ENCODE results near the gene CKS1B.

DNA sequence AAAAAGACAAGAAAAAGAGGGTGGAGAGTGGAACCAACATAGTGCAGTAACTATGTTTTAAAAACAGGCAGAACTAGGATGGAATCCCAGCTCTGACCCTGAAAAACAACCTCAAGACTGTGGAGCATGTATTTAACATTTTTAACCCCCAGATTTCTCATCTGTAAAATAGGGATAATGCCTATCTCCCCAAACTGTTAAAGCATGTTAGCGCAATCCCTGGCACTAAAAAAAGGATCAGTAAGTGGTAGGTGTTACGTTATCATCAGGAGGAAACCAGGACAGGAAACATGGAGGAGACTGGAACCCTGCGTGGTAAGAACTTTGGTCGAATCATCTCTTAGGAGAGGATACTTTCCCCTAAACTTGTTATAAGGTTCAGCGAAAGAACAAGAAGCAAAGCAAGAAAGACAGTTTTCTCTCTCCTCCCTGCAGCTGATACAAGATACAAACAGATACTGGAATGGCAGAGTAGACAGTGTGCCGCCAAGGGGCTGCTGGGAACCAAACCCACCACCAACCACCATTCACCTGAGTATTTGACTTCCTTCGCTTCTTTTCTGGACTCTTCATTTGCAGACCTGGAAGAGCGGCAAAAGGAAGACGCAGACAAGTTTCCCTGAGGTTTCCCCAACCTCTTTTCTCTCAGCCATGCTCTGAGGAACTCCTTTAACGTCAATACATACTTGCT lies 13.9 kb upstream of the CKS1B start:
- TF ChIP-seq ARNTL (CRISPR knock-in tag; IDR thresholded peaks at IDR 0.05; ENCODE audit: borderline replicate concordance, low read depth) (no peak), ZC3H10 (CRISPR knock-in tag; IDR thresholded peaks at IDR 0.05) (no peak), ZFP30 (CRISPR knock-in tag; IDR thresholded peaks at IDR 0.05) (no peak), ZNF565 (CRISPR knock-in tag; conservative IDR thresholded peaks at IDR 0.05; ENCODE audit: low read depth) (no peak), CSDC2 (CRISPR knock-in tag; IDR thresholded peaks at IDR 0.05) (no peak), BACH2 (CRISPR knock-in tag; IDR thresholded peaks at IDR 0.05; ENCODE audit: borderline replicate concordance) (no peak), SNAI2 (CRISPR knock-in tag; IDR thresholded peaks at IDR 0.05) (no peak), ZNF70 (CRISPR knock-in tag; IDR thresholded peaks at IDR 0.05) (no peak), TOX (CRISPR knock-in tag; IDR thresholded peaks at IDR 0.05; ENCODE audit: borderline replicate concordance) (no peak), ESRRG (CRISPR knock-in tag; IDR thresholded peaks at IDR 0.05) (no peak)
- TF ChIP-seq, protein P1, sequence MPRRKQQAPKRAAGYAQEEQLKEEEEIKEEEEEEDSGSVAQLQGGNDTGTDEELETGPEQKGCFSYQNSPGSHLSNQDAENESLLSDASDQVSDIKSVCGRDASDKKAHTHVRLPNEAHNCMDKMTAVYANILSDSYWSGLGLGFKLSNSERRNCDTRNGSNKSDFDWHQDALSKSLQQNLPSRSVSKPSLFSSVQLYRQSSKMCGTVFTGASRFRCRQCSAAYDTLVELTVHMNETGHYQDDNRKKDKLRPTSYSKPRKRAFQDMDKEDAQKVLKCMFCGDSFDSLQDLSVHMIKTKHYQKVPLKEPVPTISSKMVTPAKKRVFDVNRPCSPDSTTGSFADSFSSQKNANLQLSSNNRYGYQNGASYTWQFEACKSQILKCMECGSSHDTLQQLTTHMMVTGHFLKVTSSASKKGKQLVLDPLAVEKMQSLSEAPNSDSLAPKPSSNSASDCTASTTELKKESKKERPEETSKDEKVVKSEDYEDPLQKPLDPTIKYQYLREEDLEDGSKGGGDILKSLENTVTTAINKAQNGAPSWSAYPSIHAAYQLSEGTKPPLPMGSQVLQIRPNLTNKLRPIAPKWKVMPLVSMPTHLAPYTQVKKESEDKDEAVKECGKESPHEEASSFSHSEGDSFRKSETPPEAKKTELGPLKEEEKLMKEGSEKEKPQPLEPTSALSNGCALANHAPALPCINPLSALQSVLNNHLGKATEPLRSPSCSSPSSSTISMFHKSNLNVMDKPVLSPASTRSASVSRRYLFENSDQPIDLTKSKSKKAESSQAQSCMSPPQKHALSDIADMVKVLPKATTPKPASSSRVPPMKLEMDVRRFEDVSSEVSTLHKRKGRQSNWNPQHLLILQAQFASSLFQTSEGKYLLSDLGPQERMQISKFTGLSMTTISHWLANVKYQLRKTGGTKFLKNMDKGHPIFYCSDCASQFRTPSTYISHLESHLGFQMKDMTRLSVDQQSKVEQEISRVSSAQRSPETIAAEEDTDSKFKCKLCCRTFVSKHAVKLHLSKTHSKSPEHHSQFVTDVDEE (CRISPR knock-in tag; IDR thresholded peaks at IDR 0.05): no peak
- TF ChIP-seq, protein P2, sequence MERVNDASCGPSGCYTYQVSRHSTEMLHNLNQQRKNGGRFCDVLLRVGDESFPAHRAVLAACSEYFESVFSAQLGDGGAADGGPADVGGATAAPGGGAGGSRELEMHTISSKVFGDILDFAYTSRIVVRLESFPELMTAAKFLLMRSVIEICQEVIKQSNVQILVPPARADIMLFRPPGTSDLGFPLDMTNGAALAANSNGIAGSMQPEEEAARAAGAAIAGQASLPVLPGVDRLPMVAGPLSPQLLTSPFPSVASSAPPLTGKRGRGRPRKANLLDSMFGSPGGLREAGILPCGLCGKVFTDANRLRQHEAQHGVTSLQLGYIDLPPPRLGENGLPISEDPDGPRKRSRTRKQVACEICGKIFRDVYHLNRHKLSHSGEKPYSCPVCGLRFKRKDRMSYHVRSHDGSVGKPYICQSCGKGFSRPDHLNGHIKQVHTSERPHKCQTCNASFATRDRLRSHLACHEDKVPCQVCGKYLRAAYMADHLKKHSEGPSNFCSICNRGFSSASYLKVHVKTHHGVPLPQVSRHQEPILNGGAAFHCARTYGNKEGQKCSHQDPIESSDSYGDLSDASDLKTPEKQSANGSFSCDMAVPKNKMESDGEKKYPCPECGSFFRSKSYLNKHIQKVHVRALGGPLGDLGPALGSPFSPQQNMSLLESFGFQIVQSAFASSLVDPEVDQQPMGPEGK (CRISPR knock-in tag; IDR thresholded peaks at IDR 0.05; ENCODE audit: borderline replicate concordance): no peak
- TF ChIP-seq, protein P3, sequence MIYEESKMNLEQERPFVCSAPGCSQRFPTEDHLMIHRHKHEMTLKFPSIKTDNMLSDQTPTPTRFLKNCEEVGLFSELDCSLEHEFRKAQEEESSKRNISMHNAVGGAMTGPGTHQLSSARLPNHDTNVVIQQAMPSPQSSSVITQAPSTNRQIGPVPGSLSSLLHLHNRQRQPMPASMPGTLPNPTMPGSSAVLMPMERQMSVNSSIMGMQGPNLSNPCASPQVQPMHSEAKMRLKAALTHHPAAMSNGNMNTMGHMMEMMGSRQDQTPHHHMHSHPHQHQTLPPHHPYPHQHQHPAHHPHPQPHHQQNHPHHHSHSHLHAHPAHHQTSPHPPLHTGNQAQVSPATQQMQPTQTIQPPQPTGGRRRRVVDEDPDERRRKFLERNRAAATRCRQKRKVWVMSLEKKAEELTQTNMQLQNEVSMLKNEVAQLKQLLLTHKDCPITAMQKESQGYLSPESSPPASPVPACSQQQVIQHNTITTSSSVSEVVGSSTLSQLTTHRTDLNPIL (CRISPR knock-in tag; IDR thresholded peaks at IDR 0.05; ENCODE audit: low read depth): no peak
- TF ChIP-seq, protein P4, sequence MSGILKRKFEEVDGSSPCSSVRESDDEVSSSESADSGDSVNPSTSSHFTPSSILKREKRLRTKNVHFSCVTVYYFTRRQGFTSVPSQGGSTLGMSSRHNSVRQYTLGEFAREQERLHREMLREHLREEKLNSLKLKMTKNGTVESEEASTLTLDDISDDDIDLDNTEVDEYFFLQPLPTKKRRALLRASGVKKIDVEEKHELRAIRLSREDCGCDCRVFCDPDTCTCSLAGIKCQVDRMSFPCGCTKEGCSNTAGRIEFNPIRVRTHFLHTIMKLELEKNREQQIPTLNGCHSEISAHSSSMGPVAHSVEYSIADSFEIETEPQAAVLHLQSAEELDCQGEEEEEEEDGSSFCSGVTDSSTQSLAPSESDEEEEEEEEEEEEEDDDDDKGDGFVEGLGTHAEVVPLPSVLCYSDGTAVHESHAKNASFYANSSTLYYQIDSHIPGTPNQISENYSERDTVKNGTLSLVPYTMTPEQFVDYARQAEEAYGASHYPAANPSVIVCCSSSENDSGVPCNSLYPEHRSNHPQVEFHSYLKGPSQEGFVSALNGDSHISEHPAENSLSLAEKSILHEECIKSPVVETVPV (CRISPR knock-in tag; IDR thresholded peaks at IDR 0.05): no peak
